Measurements from ENCODE around the gene SLC2A9.

The SLC2A9 gene

DNA sequence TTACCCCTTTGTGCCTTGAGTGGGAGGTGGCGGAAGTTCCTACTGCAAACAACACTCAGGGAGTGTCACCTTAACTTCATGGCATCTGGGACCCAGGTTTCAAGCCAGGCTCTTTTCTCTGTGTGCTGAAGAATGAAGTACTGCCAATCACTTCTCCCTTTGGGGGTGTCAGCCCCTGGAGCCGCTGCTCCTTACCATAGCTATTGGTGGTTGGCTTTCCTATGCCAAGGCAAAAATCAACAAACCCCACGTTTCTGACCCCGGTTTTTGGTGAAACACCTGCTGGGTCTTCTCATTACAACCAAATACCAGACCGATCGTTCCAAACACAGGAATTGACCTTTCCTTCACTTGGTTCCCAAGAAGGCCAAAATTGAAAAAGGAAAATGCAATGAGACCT is 19.7 kb upstream of the SLC2A9 start:
- DNase-seq: no peak

DNA sequence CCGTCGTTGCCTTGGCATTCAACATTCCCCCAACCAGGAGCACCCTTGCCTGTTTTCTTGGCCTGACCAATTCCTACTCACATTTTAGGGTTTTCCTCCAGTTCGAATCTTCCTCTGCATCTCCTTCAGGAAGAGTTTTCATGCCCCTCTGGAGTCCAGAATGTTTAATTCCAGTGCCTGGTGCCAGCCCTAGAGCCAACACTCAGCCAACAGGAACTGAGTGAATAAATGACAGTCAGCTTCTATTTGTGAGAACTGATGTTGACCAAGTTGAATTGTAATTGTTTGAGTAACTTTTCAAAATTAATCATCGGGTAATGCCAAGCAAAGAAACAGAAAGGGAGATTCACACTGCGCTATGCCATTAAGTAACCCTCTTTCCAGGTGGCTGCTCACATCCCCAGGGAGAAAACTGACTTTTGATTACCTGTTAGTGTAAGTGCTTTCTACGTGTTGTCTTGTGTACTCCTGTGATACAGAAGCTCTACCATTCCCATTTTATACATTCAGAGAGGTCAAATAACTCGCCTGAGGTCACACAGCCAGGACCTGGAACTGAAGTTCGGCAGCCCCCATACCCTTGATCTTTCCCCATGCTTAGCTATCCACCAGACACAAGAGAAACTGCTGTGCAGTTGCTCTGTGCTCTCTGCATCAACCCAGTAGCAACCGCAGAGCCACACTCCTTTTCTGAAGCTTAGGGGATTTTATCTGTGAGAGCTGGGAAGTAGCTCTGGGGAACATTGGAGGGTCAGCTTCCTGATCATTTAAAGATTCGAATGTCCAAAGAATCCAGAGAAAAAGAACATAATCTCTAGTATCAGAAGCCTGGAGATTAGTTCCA is 19.0 kb upstream of the SLC2A9 start:
- DNase-seq: no peak

DNA sequence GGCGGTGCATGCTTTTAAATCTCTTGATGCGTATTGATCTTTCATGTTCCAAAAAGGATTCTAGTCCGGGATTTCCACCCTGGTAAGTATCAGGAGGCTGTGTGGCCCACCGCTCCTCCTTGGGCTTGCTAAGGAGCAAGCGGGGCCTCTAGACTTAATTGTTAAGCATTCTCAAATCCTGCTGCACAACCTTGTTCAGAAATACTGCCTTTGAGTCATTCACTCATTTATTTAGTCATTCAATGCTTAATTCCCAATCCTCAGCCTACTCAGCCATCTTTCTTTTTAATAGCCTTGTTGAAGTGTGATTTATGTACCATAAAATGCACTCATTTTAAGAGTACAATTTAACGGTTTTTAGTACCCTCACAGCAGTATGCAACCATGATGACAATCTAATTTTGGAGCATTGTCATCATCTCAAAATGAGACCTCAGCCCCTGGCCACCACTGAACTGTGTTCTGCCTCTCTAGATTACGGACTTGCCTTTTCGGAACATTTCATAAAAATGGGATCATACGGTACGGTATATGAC is 15.6 kb upstream of the SLC2A9 start:
- DNase-seq: no peak

DNA sequence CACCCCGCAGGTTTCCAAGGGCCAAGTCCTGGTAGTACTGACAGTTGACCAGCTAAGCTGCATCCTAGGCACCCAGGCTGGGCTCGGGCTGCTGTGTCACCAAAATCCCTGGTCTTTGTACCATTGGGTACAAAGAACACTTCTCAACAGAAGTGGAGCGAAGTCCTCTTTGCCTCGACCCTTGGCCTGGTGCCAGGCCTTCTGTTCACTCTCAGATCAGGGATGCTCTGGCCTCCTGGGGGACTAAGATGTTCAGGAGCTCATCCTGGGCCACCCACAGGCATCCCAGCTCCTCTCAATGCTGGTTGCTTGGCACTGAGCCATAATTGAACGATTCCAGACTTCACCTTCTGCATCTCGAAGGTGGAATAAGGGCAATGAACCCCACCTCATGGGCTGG is 13.8 kb upstream of the SLC2A9 start:
- no peak for DNase-seq

DNA sequence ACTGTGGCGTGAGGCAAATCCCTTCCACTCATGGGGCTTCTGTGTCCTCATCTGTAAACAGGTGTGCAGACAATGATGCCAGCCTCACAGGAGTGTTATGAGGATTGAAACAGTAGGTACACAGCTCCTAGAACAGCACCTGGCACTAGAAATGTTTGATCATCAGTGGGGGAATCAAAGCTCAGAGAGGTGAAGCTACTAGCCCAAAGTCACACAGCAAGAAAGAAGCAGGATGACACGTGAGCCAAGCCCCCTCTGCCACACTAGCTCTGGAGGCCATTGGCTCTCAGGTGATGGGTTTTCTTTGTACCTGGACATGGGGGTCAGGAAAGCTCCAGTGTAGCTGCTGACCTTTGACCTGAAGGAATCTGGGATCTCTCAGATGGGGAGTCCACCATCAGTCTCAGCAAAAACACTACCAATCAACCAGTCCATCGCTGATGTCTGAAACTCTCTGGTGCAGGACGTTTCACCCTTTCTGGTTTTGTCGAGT is 13.4 kb upstream of the SLC2A9 start:
- DNase-seq: no peak

DNA sequence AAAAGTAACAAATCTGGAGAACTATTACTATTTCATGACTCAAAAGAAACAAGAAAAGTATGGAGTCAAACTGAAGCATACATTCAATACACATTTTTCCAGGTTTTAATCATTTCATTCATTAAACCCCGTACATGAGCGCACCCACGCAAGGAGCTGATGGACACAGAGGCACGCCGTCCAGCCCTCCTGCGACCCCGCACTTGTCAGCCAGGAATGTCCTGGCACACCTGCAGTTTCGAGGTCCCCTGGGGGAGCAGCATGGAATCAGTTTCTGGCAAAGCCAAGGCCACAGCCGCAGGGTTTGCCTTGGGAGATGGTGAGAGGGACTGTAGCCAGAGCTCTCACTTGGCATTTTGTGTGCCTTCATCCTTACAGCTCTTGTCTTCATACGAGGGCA is 12.8 kb upstream of the SLC2A9 start:
- no peak for DNase-seq

- DNase-seq: no peak
Measured at GRCh38 chr4:10033191-10033881, 12.0 kb upstream of the SLC2A9 start.

DNA sequence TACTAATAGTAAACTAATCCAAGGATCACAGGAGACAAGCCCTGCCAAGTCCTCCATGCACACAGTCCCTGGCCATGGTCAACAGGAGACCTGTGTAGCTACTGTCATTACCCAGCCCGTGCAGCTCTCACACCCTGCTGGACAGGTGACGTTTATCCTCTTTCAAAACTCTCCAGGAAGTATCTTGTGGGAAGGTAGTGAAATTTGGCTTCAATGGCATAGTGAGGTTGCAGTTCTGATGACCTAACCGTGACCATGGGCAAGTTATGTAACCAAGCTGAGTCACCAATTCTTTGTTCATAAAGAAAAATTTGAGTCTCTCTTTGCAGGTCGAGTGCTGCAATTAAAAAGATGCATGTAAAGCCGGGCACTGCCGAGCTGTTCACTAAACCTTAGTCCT is 11.3 kb upstream of the SLC2A9 start:
- DNase-seq: no peak

GRCh38 chr4:10031668-10032590 is 10.6 kb upstream of the SLC2A9 start:
- no peak for DNase-seq

GRCh38 chr4:10030972-10031667 is 9.8 kb upstream of the SLC2A9 start:
- no peak for DNase-seq

- no peak for DNase-seq
Measured at GRCh38 chr4:10029403-10029802, 8.1 kb upstream of the SLC2A9 start.

- no peak for DNase-seq
Measured at GRCh38 chr4:10028910-10029309, 7.6 kb upstream of the SLC2A9 start.

GRCh38 chr4:10026485-10026884 is 5.2 kb upstream of the SLC2A9 start:
- no peak for DNase-seq

DNA sequence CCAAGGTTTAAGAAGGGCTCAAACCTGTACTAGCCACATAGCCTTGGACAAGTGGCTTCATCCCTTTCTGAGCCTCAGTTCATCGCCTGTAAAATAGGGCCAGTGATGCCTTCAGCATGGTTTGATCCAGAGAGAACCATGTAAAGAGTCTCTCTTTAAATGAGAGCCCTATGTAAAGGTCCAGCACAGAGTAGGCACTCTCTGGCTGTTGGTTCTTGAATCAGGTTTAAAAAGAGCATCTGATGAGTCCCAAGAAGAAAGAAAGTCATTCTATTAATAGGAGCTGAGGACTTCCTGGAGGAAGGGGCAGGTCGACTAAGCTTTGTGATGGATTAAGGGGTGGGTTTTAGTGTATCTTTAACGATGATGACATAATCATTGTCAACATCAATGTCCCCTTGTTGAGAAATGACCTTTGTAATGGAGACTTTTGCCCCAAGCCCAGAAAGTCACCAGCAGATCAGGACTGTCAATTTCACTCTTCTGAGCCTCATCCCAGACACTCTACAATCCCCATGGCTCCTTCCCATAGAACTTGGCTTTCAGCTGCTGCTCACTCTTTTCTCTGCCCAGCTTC is 4.0 kb upstream of the SLC2A9 start:
- no peak for DNase-seq

DNA sequence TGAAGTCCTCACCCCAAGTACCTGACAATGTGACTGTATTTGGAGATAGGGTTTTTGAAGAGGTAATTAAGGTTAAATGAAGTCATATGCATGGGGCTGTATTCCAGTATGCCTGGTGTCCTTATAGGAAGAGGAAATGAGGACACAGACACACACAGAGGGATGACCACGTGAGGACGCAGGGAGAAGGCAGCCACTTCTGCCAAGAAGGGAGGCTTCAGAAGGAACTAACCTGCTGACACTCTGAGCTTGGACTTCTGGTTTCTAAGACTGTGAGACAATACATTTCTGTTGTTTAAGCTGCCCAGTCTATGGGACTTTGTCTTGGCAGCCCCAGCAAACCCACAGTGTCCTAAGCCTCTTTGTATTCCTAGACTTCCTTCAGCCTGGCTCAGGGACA is 3.0 kb upstream of the SLC2A9 start:
- DNase-seq: no peak

GRCh38 chr4:10023806-10024205 is 2.5 kb upstream of the SLC2A9 start:
- DNase-seq: no peak

- no peak for DNase-seq
Measured at GRCh38 chr4:10023050-10023419, 1.7 kb upstream of the SLC2A9 start.

DNA sequence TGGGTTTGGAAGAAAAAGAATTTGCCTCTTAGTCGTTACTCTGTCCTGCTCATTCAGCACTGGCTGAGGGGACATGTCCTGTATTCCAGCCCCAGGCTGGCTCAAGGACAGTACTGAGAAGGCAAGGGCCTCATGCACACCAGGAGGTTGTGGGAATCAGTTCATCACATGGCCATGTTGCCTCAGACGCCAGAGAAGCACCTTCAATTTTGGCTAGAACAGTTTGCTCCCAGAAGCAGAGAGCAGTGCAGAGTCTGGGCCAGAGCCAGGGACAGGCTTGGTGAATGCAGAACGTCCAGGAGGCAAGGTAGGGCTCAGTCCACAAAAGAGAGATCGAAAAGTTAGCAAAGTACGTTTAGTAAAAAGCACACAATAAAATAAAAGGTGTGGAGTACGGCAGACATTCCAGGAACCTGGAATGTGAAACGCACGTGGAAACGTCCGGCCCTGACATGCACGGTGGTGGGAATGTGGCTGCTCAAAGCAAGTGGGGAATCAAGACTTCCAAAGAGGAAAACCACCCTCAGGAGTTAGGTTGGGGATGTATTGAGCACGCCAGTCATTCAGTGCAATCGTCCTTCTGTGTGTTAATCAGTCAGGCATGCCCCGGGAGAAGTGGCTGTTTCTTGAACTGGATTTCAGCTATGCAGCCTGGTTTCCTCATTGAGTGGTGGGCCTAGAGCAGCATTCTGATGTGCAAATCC is 1.2 kb upstream of the SLC2A9 start:
- DNase-seq: no peak

- DNase-seq: no peak
Measured at GRCh38 chr4:10021653-10022023, 341 bp upstream of the SLC2A9 start.

GRCh38 chr4:10020106-10020505 is 1.2 kb downstream of the SLC2A9 start:
- no peak for DNase-seq

- DNase-seq: no peak
Measured at GRCh38 chr4:10019521-10020051, 1.7 kb downstream of the SLC2A9 start.
